HL-60 (cell line): ENCODE results near the gene MAT2A.
A peak's percentile ranks its signal among the peaks of the same experiment; 100 is the strongest.
"Not testable (repeated sequence)": the region's sequence is repeated elsewhere in the genome, so short reads cannot be mapped to it uniquely, and the experiment has no call there.

Source experiments
- DNase-seq, 2 experiments: peaks; one replicate each; pipeline ENCODE4 v3.0.0-alpha.2; 2010 to 2020; ENCODE audit warnings: low read depth in 1 of 2, low spot score in 1 of 2
- H3K27ac ChIP-seq: fragments of 250-450 bp; sonication (Bioruptor Pico); replicated peaks from 2 replicates; pipeline ENCODE4 v1.5.1; 2020; ENCODE audit warnings: mild to moderate bottlenecking, moderate library complexity
- H3K27me3 ChIP-seq: fragments of 250-450 bp; sonication (Bioruptor Pico); 2 replicates; pipeline ENCODE4 v1.5.1; 2021; ENCODE audit warnings: mild to moderate bottlenecking, moderate library complexity; ENCODE audit not compliant: insufficient read depth, poor library complexity, severe bottlenecking
- H3K4me3 ChIP-seq: replicated peaks from 2 replicates; pipeline ENCODE4 v1.5.1; 2011; ENCODE audit warnings: mild to moderate bottlenecking, control low read depth, low read length; ENCODE audit not compliant: insufficient read depth
- CTCF ChIP-seq: IDR thresholded peaks from one replicate; pipeline ENCODE4 v1.5.1; 2011; ENCODE audit warnings: low read length, control low read depth, inconsistent platforms; ENCODE audit not compliant: insufficient read depth
- GABPA ChIP-seq: IDR thresholded peaks from 2 replicates; pipeline ENCODE4 v1.6.1; 2012; ENCODE audit warnings: low read depth
- POLR2AphosphoS5 ChIP-seq: IDR thresholded peaks from 2 replicates; pipeline ENCODE4 v1.6.1; 2012; ENCODE audit warnings: low read depth
- SPI1 ChIP-seq: IDR thresholded peaks from 2 replicates; pipeline ENCODE4 v1.6.1; 2012; ENCODE audit warnings: low read depth, mild to moderate bottlenecking, borderline replicate concordance
- TF ChIP-seq, protein P1 (sequence below): IDR thresholded peaks from 2 replicates; pipeline ENCODE4 v1.6.1; 2012; ENCODE audit warnings: low read depth; ENCODE audit not compliant: insufficient replicate concordance

MAT2A gene

GRCh38 chr2:85541262-85541661, 2.3 kb downstream of the MAT2A start:
- H3K27ac ChIP-seq, result peak overlapping the region; percentile 99
- DNase-seq, result no peak
- H3K4me3 ChIP-seq, result peak overlapping the region; percentile 98
- no peaks in the 10 kb centered on the region for H3K27me3 ChIP-seq
- TF ChIP-seq GABPA (no peak), CTCF (no peak)
- TF ChIP-seq, protein P1, sequence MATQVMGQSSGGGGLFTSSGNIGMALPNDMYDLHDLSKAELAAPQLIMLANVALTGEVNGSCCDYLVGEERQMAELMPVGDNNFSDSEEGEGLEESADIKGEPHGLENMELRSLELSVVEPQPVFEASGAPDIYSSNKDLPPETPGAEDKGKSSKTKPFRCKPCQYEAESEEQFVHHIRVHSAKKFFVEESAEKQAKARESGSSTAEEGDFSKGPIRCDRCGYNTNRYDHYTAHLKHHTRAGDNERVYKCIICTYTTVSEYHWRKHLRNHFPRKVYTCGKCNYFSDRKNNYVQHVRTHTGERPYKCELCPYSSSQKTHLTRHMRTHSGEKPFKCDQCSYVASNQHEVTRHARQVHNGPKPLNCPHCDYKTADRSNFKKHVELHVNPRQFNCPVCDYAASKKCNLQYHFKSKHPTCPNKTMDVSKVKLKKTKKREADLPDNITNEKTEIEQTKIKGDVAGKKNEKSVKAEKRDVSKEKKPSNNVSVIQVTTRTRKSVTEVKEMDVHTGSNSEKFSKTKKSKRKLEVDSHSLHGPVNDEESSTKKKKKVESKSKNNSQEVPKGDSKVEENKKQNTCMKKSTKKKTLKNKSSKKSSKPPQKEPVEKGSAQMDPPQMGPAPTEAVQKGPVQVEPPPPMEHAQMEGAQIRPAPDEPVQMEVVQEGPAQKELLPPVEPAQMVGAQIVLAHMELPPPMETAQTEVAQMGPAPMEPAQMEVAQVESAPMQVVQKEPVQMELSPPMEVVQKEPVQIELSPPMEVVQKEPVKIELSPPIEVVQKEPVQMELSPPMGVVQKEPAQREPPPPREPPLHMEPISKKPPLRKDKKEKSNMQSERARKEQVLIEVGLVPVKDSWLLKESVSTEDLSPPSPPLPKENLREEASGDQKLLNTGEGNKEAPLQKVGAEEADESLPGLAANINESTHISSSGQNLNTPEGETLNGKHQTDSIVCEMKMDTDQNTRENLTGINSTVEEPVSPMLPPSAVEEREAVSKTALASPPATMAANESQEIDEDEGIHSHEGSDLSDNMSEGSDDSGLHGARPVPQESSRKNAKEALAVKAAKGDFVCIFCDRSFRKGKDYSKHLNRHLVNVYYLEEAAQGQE, result no peak

GRCh38 chr2:85541753-85542457, 2.9 kb downstream of the MAT2A start:
- DNase-seq, result peak in 1 of 2 experiments; percentile 48
- Histone ChIP-seq H3K27me3 (no peaks in the 10 kb centered on the region), H3K4me3 (peak overlapping the region; percentile 98), H3K27ac (no peak overlapping the region; the same call in 1 of the 2 replicates)
- TF ChIP-seq, protein P1, result no peak
- TF ChIP-seq SPI1 (no peak), CTCF (no peak), GABPA (no peak), POLR2AphosphoS5 (no peak)

DNA sequence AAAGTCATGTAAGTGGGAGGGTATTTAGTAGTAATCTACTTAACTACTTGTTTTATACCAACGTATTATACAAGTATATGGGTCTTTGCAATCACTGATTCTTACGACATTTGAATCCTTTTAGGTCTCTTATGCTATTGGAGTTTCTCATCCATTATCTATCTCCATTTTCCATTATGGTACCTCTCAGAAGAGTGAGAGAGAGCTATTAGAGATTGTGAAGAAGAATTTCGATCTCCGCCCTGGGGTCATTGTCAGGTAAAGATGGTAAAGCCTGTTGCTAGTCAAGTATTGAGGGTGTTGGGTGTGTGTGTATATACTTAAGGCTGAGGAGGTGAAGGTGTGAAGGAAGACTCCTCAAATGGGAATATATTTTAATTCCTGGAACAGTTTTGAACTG, 3.8 kb downstream of the MAT2A start:
- TF ChIP-seq POLR2AphosphoS5, result no peak
- no peak for TF ChIP-seq SPI1
- TF ChIP-seq GABPA, result no peak
- no peaks in the 10 kb centered on the region for H3K27me3 ChIP-seq
- H3K4me3 ChIP-seq, result no peak overlapping the region
- DNase-seq, result peak in 1 of 2 experiments; percentile 65
- H3K27ac ChIP-seq, result no peak overlapping the region

DNA sequence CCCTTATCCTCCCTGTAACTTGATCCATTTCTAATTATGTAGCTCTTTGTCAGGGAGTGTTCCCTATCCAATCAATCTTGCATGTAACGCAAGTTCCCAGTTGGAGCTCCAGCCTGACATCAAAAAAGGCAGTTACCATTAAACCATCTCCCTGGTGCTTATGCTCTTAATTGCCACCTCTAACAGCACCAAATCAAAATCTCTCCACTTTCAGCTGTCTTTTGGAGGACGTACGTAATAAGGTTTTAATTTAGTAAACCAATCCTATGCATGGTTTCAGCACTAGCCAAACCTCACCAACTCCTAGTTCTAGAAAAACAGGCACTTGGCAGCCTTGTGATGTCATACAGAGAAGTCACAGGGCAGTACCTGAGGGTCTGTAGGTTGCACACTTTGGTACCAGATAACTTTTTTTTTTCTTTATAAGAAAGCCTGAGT, 5.3 kb downstream of the MAT2A start:
- peak; percentile 45; the same call in 1 of the 2 replicates for TF ChIP-seq POLR2AphosphoS5
- H3K27me3 ChIP-seq, H3K4me3 ChIP-seq, H3K27ac ChIP-seq: not testable (repeated sequence)
- DNase-seq, result peak in 1 of 2 experiments; percentile 47
